ENCODE results near the gene UBL7.

Gene UBL7

DNA sequence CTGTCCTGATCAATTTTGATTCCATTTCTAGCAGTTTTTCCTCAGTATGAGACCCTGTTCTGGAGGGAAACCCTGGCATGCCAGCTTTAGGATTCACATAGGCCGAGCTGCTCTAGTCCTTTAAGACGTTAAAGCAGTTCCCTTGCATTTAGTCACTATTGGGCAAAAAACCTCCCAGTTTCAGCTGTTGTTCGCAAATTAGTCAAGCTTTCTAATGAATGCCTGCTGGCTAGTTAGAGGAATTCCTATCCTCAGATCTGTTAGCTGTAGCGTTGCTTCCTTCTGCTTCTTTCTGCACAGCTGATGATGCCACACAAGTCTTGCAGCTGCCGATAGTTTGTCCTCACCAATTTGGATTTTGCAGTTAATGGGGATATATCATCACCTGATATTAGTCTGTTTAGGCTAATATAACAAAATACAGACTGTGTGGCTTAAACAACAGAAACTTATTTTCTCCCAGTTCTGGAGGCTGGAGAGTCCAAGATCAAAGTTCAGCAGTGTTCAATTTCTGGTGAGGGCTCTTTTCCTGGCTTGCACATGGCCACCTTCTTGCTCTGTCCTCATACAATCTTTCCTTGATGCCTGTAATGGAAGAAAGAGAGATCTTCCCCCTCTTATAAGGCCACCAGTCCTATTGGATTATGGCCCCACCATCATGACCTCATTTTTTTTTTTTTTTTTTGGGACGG is 7.5 kb upstream of the UBL7 start:
- Histone ChIP-seq H3K4me1 (ENCODE audit: low read length) (peaks cover 14% of the 10 kb centered on the region), H4K20me1 (ENCODE audit: insufficient read depth, low read length) (no peaks in the 10 kb centered on the region), H3K27ac (ENCODE audit: low read length) (no peak overlapping the region), H3K4me3 (ENCODE audit: low read length) (no peak overlapping the region), H3K9me3 (ENCODE audit: insufficient read depth, low read length) (0 out of 2 replicates have a peak, but pooled peaks cover 2% of the 10 kb centered on the region), H3K27me3 (ENCODE audit: low read depth, low read length) (no peaks in the 10 kb centered on the region), H2AFZ (ENCODE audit: low read depth, low read length) (no peak overlapping the region), H3K36me3 (replicated peaks; ENCODE audit: low read depth, low read length) (peaks cover 53% of the 10 kb centered on the region), H3K4me2 (ENCODE audit: low read length) (no peak overlapping the region), H3K9ac (ENCODE audit: low read length) (no peak overlapping the region), H3K79me2 (ENCODE audit: low read length) (peaks cover 20% of the 10 kb centered on the region)
- TF ChIP-seq, protein P1, sequence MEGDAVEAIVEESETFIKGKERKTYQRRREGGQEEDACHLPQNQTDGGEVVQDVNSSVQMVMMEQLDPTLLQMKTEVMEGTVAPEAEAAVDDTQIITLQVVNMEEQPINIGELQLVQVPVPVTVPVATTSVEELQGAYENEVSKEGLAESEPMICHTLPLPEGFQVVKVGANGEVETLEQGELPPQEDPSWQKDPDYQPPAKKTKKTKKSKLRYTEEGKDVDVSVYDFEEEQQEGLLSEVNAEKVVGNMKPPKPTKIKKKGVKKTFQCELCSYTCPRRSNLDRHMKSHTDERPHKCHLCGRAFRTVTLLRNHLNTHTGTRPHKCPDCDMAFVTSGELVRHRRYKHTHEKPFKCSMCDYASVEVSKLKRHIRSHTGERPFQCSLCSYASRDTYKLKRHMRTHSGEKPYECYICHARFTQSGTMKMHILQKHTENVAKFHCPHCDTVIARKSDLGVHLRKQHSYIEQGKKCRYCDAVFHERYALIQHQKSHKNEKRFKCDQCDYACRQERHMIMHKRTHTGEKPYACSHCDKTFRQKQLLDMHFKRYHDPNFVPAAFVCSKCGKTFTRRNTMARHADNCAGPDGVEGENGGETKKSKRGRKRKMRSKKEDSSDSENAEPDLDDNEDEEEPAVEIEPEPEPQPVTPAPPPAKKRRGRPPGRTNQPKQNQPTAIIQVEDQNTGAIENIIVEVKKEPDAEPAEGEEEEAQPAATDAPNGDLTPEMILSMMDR (IDR thresholded peaks at IDR 0.05; ENCODE audit: low read depth, low read length): no peak
- TF ChIP-seq EZH2phosphoT487 (IDR thresholded peaks at IDR 0.05; ENCODE audit: low read depth): no peak

DNA sequence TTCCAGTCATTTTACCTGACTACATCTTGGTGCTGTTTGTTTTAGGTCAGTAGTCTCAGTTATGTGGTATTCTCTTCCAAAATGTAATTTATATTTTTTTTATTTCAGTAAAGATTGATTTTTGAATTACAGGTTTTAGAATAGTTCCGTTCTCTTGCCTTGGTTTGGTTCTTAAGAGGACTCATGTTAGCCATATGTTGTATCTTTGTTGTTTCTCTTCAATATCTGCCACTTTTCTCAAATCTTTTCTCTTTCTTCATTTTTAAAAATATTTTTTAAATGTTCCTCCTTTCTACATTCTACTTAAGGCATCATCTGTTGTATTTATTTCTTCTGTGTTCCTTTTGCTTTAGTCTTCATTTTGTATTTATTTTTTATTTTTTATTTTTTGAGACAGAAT is 5.6 kb upstream of the UBL7 start:
- Histone ChIP-seq H3K4me1 (ENCODE audit: low read length) (peaks cover 29% of the 10 kb centered on the region), H3K4me3 (ENCODE audit: low read length) (no peak overlapping the region), H4K20me1 (ENCODE audit: insufficient read depth, low read length) (no peaks in the 10 kb centered on the region), H3K9ac (ENCODE audit: low read length) (no peak overlapping the region), H3K27ac (ENCODE audit: low read length) (no peak overlapping the region), H3K79me2 (ENCODE audit: low read length) (peaks cover 37% of the 10 kb centered on the region), H3K36me3 (replicated peaks; ENCODE audit: low read depth, low read length) (peaks cover 51% of the 10 kb centered on the region), H3K27me3 (ENCODE audit: low read depth, low read length) (no peaks in the 10 kb centered on the region), H2AFZ (ENCODE audit: low read depth, low read length) (no peak overlapping the region), H3K9me3 (ENCODE audit: insufficient read depth, low read length) (0 out of 2 replicates have a peak, but pooled peaks cover 2% of the 10 kb centered on the region), H3K4me2 (ENCODE audit: low read length) (no peak overlapping the region)
- TF ChIP-seq EZH2phosphoT487 (IDR thresholded peaks at IDR 0.05; ENCODE audit: low read depth): no peak
- TF ChIP-seq, protein P1 (IDR thresholded peaks at IDR 0.05; ENCODE audit: low read depth, low read length): no peak

DNA sequence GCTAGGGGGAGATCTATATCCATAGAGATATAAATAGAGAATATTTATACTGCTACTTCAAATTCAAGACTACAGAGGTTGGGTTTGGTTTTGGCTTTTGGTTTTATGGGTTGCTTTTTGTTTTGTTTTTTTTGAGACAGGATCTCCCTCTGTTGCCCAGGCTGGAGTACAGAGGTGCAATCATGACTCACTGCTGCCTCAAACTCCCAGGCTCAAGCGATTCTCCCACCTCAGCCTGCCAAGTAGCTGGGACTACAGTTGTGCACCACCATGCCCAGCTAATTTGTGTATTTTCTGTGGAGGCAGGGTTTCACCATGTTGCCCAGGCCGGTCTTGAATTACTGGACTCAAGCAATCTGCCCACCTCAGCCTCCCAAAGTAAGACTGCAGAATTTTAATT is 3.9 kb upstream of the UBL7 start:
- H3K27ac ChIP-seq (ENCODE audit: low read length): no peak overlapping the region
- H2AFZ ChIP-seq (ENCODE audit: low read depth, low read length): no peak overlapping the region

DNA sequence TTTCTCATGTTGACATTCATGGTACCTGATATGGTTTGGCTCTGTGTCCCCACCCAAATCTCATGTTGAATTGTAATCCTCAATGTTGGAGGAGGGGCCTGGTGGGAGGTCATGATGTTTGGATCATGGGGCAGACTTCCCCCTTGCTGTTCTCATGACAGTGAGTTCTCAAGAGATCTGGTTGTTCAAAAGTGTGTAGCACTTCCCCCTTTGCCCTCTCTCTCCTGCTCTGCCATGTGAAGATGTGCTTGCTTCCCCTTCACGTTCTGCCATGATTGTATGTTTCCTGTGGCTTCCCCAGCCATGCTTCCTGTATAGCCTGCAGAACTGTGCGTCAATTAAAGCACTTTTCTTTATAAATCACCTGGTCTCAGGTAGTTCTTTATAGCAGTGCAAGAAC is 3.3 kb upstream of the UBL7 start:
- Histone ChIP-seq H2AFZ (ENCODE audit: low read depth, low read length) (no peak overlapping the region), H3K27me3 (ENCODE audit: low read depth, low read length) (no peaks in the 10 kb centered on the region), H3K79me2 (ENCODE audit: low read length) (peaks cover 54% of the 10 kb centered on the region), H4K20me1 (ENCODE audit: insufficient read depth, low read length) (no peaks in the 10 kb centered on the region), H3K9ac (ENCODE audit: low read length) (no peak overlapping the region), H3K9me3 (ENCODE audit: insufficient read depth, low read length) (0 out of 2 replicates have a peak, but pooled peaks cover 2% of the 10 kb centered on the region), H3K4me2 (ENCODE audit: low read length) (peak overlapping the region; percentile 15; the same call in 1 of the 2 replicates), H3K4me3 (ENCODE audit: low read length) (no peak overlapping the region), H3K36me3 (replicated peaks; ENCODE audit: low read depth, low read length) (peaks cover 39% of the 10 kb centered on the region), H3K4me1 (ENCODE audit: low read length) (peaks cover 32% of the 10 kb centered on the region), H3K27ac (ENCODE audit: low read length) (peak overlapping the region; percentile 9; the same call in 1 of the 2 replicates)
- TF ChIP-seq, protein P1 (IDR thresholded peaks at IDR 0.05; ENCODE audit: low read depth, low read length): no peak
- TF ChIP-seq EZH2phosphoT487 (IDR thresholded peaks at IDR 0.05; ENCODE audit: low read depth): no peak

More for the DNA sequence above, 3.9 kb upstream of the UBL7 start:
- Histone ChIP-seq H4K20me1 (ENCODE audit: insufficient read depth, low read length) (no peaks in the 10 kb centered on the region), H3K79me2 (ENCODE audit: low read length) (peaks cover 48% of the 10 kb centered on the region), H3K36me3 (replicated peaks; ENCODE audit: low read depth, low read length) (peaks cover 40% of the 10 kb centered on the region), H3K9ac (ENCODE audit: low read length) (no peak overlapping the region), H3K4me2 (ENCODE audit: low read length) (peak overlapping the region; percentile 15; the same call in 1 of the 2 replicates), H3K27me3 (ENCODE audit: low read depth, low read length) (no peaks in the 10 kb centered on the region), H3K4me1 (ENCODE audit: low read length) (peaks cover 29% of the 10 kb centered on the region), H3K9me3 (ENCODE audit: insufficient read depth, low read length) (0 out of 2 replicates have a peak, but pooled peaks cover 2% of the 10 kb centered on the region), H3K4me3 (ENCODE audit: low read length) (no peak overlapping the region)
- TF ChIP-seq EZH2phosphoT487 (IDR thresholded peaks at IDR 0.05; ENCODE audit: low read depth): no peak
- TF ChIP-seq, protein P1 (IDR thresholded peaks at IDR 0.05; ENCODE audit: low read depth, low read length): no peak
